GM18526 (cell line): ENCODE measurements around the gene AIRE.

Experiments
- POLR2A ChIP-seq: IDR thresholded peaks from 3 replicates; pipeline ENCODE4 v1.6.1; 2011; ENCODE audit not compliant: insufficient read length; ENCODE audit errors: extremely low read depth

The AIRE gene

GRCh38 chr21:44265734-44266270 lies 19.9 kb upstream of the AIRE start:
- no peak for TF ChIP-seq POLR2A

GRCh38 chr21:44267655-44268142 lies 18.0 kb upstream of the AIRE start:
- TF ChIP-seq POLR2A = no peak

GRCh38 chr21:44269090-44269489 lies 16.6 kb upstream of the AIRE start:
- no peak for TF ChIP-seq POLR2A

- no peak for TF ChIP-seq POLR2A
These were observed 14.0 kb upstream of the AIRE start for GRCh38 chr21:44271558-44272283.

- no peak for TF ChIP-seq POLR2A
These were observed 13.3 kb upstream of the AIRE start for GRCh38 chr21:44272284-44272858.

GRCh38 chr21:44273046-44273445 lies 12.6 kb upstream of the AIRE start:
- TF ChIP-seq POLR2A = no peak

GRCh38 chr21:44275041-44275440 lies 10.6 kb upstream of the AIRE start:
- TF ChIP-seq POLR2A = no peak

GRCh38 chr21:44279354-44280260 lies 6.1 kb upstream of the AIRE start:
- no peak for TF ChIP-seq POLR2A

- TF ChIP-seq POLR2A = no peak
These were observed 3.9 kb upstream of the AIRE start for GRCh38 chr21:44281801-44282200.

GRCh38 chr21:44282370-44282769 lies 3.3 kb upstream of the AIRE start:
- no peak for TF ChIP-seq POLR2A

GRCh38 chr21:44283948-44284347 lies 1.7 kb upstream of the AIRE start:
- TF ChIP-seq POLR2A = no peak

- TF ChIP-seq POLR2A = no peak
These were observed 525 bp downstream of the AIRE start for GRCh38 chr21:44286086-44286715.

- no peak for TF ChIP-seq POLR2A
These were observed 1.3 kb downstream of the AIRE start for GRCh38 chr21:44286716-44287632.
